Uterus (tissue), 4 donors: ENCODE results near the gene PLA2G2E. TPM values are rescaled to one million over a fixed set of nuclear protein-coding genes. Genes with fewer than 3 reads are reported as not detected.
"Not testable (repeated sequence)": the region's sequence is repeated elsewhere in the genome, so short reads cannot be mapped to it uniquely, and the experiment has no call there.

Experiments used
- DNase-seq, 2 donors: peaks; one replicate each; pipeline ENCODE4 v3.0.0-alpha.2; 2019 to 2020
- H3K27ac ChIP-seq, 2 donors: fragments of 200-600 bp; sonication (generic); 1 replicate in 1 of 2; 2 replicates in 1 of 2; pipeline ENCODE4 v1.5.1; 2016 to 2018
- H3K27me3 ChIP-seq, 2 donors: fragments of 200-600 bp; sonication (generic); one replicate each; pipeline ENCODE4 v1.5.1; 2018 to 2019; ENCODE audit warnings: control low read depth in 1 of 2
- H3K36me3 ChIP-seq, 2 donors: fragments of 200-600 bp; sonication (generic); one replicate each; pipeline ENCODE4 v1.5.1; 2019; ENCODE audit warnings: control low read depth in 1 of 2
- H3K4me1 ChIP-seq, 2 donors: fragments of 200-600 bp; sonication (generic); one replicate each; pipeline ENCODE4 v1.5.1; 2018 to 2019; ENCODE audit warnings: control low read depth in 1 of 2
- H3K4me3 ChIP-seq, 2 donors: fragments of 200-600 bp; sonication (generic); 1 replicate in 1 of 2; 2 replicates in 1 of 2; pipeline ENCODE4 v1.5.1; 2018 to 2019; ENCODE audit warnings: mild to moderate bottlenecking in 1 of 2
- H3K9me3 ChIP-seq, 2 donors: fragments of 200-600 bp; sonication (generic); one replicate each; pipeline ENCODE4 v1.5.1; 2019; ENCODE audit warnings: control low read depth in 1 of 2
- POLR2A ChIP-seq, 2 donors: fragments of 450-650 bp; IDR thresholded peaks; one replicate each; pipeline ENCODE4 v1.6.1; 2016; ENCODE audit warnings: antibody characterized with exemption in 2 of 2, mild to moderate bottlenecking in 1 of 2, moderate library complexity in 1 of 2
- intact Hi-C: fragments of 100-400 bp; cut with DNase I; formaldehyde crosslinking; loops from one replicate; pipeline ENCODE4 v1.15.1; 2023; ENCODE audit warnings: low total_unique reads
- total RNA-seq, 4 donors: library from RNA; depleted of rRNA in 3 of 4; stranded (reverse); fragments of >200 nt in 3 of 4; gene quantifications; one replicate each; pipeline versions ENCODE4 v1.1.0 to v1.2.4, GENCODE V29; 2014 to 2023
- TF ChIP-seq, protein P1 (sequence below), 4 experiments: fragments of 200-600 bp in 2 of 4; fragments of 450-650 bp in 2 of 4; sonication (generic) in 2 of 4; IDR thresholded peaks; one replicate each; pipeline ENCODE4 v1.5.1; 2016 to 2019; ENCODE audit warnings: antibody characterized with exemption in 4 of 4, mild to moderate bottlenecking in 2 of 4, moderate library complexity in 1 of 4
- donor health status: DM: yes; HTN: yes; CAD: no.

Gene PLA2G2E
- total RNA-seq, 4 donors from 2014 or later, result not detected

DNA sequence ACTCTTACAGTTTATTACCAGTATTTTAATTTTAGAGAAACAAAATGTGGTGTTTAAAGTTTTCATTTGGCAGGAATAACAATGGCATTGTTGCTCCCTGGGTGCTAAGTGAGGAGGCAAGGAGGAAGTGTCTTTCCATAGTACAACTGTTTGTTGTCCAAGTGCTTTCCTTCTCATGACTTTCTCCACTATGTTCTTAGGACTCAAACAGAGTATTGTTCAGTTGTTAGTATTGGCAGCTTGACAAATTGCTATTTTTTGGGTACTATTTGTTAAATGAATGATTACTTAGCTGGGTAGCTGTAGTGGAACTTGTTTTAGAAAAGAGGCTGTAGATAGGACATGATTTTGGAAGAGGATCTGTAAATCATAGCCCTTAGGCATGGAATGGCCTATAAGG, 33.8 kb downstream of the PLA2G2E start:
- H3K27ac ChIP-seq, result no peak overlapping the region
- no peaks in the 10 kb centered on the region for H3K9me3 ChIP-seq
- no peaks in the 10 kb centered on the region for H3K27me3 ChIP-seq
- no peak for TF ChIP-seq POLR2A (IDR thresholded peaks at IDR 0.05)
- TF ChIP-seq, protein P1, sequence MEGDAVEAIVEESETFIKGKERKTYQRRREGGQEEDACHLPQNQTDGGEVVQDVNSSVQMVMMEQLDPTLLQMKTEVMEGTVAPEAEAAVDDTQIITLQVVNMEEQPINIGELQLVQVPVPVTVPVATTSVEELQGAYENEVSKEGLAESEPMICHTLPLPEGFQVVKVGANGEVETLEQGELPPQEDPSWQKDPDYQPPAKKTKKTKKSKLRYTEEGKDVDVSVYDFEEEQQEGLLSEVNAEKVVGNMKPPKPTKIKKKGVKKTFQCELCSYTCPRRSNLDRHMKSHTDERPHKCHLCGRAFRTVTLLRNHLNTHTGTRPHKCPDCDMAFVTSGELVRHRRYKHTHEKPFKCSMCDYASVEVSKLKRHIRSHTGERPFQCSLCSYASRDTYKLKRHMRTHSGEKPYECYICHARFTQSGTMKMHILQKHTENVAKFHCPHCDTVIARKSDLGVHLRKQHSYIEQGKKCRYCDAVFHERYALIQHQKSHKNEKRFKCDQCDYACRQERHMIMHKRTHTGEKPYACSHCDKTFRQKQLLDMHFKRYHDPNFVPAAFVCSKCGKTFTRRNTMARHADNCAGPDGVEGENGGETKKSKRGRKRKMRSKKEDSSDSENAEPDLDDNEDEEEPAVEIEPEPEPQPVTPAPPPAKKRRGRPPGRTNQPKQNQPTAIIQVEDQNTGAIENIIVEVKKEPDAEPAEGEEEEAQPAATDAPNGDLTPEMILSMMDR (IDR thresholded peaks at IDR 0.05), result no peak
- intact Hi-C loops, result loop anchor here (10.0 kb wide), 1 partner anchor 95 kb away; the partner anchor contains the start of gene TMCO4
- peaks cover 0 to 7% of the 10 kb centered on the region in 2 donors for H3K4me1 ChIP-seq
- H3K36me3 ChIP-seq, result no peaks in the 10 kb centered on the region
- DNase-seq, result no peak
- no peak overlapping the region for H3K4me3 ChIP-seq

DNA sequence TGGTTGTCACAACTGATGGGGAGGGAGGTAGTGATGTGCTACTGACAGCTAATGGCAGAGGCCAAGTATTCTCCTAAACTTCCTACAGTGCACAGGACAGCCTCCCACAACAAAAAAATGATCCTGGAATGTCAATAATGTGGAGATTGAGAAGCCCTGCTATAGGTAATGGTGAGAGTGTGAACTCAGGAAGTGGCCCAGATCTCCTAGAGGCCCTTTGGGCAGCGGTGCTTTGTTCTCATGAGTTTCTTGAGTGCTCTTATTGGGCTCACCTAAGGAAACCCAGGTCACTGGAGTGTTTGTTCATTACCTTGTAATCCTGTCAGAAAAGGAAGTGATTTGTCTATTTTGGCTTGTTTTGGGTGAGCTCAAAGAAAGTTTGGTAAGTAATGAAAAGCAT, 35.3 kb downstream of the PLA2G2E start:
- Histone ChIP-seq H3K4me3 (no peak overlapping the region), H3K36me3 (no peaks in the 10 kb centered on the region), H3K27ac (no peak overlapping the region), H3K27me3 (no peaks in the 10 kb centered on the region), H3K9me3 (no peaks in the 10 kb centered on the region), H3K4me1 (peaks cover 0 to 4% of the 10 kb centered on the region in 2 donors)
- no peak for DNase-seq
- intact Hi-C loops, result loop anchor here (10.0 kb wide), 1 partner anchor 93 kb away; the partner anchor contains the start of gene TMCO4
- no peak for TF ChIP-seq POLR2A (IDR thresholded peaks at IDR 0.05)
- TF ChIP-seq, protein P1 (IDR thresholded peaks at IDR 0.05), result no peak

DNA sequence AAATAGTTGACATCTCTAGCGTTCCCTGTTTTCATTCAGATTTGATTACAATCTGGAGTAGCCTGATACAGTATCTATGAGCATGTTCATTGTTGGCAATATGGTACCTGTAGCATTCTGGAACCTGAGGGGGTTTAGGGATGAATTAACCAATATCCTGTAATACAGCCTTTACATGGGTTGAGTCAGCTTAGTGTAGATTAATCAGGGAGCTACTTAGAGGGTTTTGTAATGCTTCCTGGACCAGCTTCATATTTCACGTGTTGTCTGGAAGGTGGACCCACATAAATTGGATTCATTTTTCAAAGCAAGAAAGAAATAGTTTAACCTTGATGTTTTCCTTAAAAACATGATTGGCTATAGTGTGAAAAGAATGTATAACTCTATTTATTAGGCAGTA, 37.6 kb downstream of the PLA2G2E start:
- Histone ChIP-seq H3K27me3 (no peaks in the 10 kb centered on the region), H3K4me1 (no peaks in the 10 kb centered on the region), H3K9me3 (no peaks in the 10 kb centered on the region), H3K27ac (no peak overlapping the region), H3K4me3 (no peak overlapping the region), H3K36me3 (no peaks in the 10 kb centered on the region)
- no peak for TF ChIP-seq POLR2A (IDR thresholded peaks at IDR 0.05)
- TF ChIP-seq, protein P1 (IDR thresholded peaks at IDR 0.05), result no peak
- DNase-seq, result no peak
- intact Hi-C loops, result loop anchor here (10.0 kb wide), 1 partner anchor 91 kb away; the partner anchor contains the start of gene TMCO4

DNA sequence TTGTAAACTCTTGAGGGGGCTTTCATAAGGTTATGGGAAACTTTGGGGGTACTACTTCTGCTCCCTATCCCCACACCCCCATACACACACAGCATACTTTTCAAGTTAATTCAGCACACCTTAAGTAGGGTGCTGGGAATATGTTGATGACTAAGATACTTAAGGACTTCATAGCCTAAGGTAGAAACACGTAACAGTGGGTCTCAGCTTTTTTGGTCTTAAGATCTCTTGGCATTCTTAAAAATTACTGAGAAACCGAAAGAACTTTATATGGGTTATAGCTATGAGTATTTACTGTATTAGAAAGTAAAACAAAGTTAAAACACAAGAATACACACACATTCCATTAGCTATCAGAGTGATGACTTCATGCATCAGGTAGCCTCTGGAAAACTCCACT, 39.1 kb downstream of the PLA2G2E start:
- H3K27ac ChIP-seq, result no peak overlapping the region
- no peaks in the 10 kb centered on the region for H3K36me3 ChIP-seq
- H3K9me3 ChIP-seq, result no peaks in the 10 kb centered on the region
- no peaks in the 10 kb centered on the region for H3K27me3 ChIP-seq
- TF ChIP-seq, protein P1 (IDR thresholded peaks at IDR 0.05), result no peak
- no peak for TF ChIP-seq POLR2A (IDR thresholded peaks at IDR 0.05)
- H3K4me1 ChIP-seq, result no peaks in the 10 kb centered on the region
- intact Hi-C loops, result loop anchor here (10.0 kb wide), 1 partner anchor 90 kb away; the partner anchor contains the start of gene TMCO4
- H3K4me3 ChIP-seq, result no peak overlapping the region
- DNase-seq, result no peak

DNA sequence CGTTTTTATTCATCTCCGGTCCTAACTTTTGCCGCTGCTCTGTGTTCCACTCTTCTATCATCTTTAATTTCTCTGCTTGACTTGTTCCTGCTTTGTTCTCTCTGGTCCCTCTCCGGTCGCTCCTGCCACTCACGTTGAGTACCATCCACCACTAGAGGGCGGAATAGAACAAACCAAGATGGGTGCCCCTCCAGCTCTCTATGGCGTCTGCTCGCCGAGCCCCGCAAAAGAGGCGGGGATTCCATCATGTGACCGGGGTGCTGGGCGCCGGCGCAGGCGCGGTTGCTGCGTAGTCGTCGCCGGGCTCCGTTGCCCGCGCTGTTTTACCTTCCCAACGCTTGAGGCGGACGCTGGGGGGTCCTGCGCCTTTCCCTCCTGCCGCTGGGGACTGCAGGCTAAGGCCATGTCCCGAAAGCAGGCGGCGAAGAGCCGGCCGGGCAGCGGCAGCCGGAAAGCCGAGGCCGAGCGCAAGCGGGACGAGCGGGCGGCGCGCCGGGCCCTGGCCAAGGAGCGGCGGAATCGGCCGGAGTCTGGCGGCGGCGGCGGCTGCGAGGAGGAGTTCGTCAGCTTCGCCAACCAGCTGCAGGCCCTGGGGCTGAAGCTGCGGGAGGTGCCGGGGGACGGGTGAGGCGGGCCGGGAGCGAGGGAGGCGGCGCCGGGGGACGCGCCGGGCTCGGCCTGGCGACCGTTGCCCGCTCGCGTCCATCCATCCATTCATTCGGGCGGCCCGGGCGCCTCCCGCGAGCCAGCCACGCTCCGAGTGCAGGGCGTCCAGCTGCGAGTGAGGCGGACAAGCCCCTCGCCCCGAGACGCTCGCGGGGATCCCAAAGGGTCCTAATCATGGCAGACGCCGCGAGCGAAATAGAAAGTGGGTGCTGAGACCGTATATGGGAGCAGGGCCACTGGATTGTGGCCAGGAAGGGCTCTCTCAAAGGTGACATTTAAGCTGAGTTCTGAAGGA, 41.0 kb downstream of the PLA2G2E start, which contains the start of gene OTUD3:
OTUD3 (plus strand) TSS at position 285 of the 961 bp plus-strand sequence; CDS start at position 404, 119 bp downstream.
- Histone ChIP-seq H3K4me3 (peak within 1 kb of the TSS; percentile 53 to 88), H3K27ac (peak within 1 kb of the TSS; percentile 81 to 93), H3K27me3 (no peaks in the 10 kb centered on the region), H3K4me1 (no peaks in the 10 kb centered on the region), H3K9me3 (no peaks in the 10 kb centered on the region), H3K36me3 (no peaks in the 10 kb centered on the region)
- peak; percentile 95 to 96 for DNase-seq
- peak; percentile 89 to 93 for TF ChIP-seq POLR2A (IDR thresholded peaks at IDR 0.05)
- TF ChIP-seq, protein P1 (IDR thresholded peaks at IDR 0.05), result peak; percentile 85 to 96 (median 94)
- intact Hi-C loops, result loop anchor here (10.0 kb wide), 1 partner anchor 88 kb away; the partner anchor contains the start of gene TMCO4

DNA sequence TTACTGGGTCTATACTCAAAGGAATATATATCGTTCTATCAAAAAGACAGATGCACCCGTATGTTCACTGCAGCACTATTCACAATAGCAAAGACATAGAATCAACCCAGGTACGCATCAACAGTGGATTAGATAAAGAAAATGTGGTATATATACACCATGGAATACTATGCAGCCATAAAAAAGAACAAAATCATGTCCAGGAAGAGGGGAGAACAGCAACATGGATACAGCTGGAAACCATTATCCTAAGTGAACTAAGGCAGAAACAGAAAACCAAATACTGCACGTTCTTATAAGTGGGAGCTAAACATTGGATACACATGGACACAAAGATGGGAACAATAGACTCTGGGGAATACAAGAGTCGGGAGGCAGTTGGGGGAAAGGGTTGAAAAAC, 42.6 kb downstream of the PLA2G2E start:
- intact Hi-C loops, result loop anchor here (10.0 kb wide), 1 partner anchor 86 kb away; the partner anchor contains the start of gene TMCO4
- not testable (repeated sequence) for H3K36me3 ChIP-seq, DNase-seq, H3K4me3 ChIP-seq, H3K4me1 ChIP-seq, H3K27me3 ChIP-seq, H3K27ac ChIP-seq, H3K9me3 ChIP-seq
